C1 segment of cervical spinal cord (tissue), 14 donors: ENCODE results near the gene ARFGAP1.

Experiments used
- DNase-seq, 14 donors: peaks; one replicate each; lab custom pipeline; 2025; lab: John Stamatoyannopoulos, UW

ARFGAP1 gene

DNA sequence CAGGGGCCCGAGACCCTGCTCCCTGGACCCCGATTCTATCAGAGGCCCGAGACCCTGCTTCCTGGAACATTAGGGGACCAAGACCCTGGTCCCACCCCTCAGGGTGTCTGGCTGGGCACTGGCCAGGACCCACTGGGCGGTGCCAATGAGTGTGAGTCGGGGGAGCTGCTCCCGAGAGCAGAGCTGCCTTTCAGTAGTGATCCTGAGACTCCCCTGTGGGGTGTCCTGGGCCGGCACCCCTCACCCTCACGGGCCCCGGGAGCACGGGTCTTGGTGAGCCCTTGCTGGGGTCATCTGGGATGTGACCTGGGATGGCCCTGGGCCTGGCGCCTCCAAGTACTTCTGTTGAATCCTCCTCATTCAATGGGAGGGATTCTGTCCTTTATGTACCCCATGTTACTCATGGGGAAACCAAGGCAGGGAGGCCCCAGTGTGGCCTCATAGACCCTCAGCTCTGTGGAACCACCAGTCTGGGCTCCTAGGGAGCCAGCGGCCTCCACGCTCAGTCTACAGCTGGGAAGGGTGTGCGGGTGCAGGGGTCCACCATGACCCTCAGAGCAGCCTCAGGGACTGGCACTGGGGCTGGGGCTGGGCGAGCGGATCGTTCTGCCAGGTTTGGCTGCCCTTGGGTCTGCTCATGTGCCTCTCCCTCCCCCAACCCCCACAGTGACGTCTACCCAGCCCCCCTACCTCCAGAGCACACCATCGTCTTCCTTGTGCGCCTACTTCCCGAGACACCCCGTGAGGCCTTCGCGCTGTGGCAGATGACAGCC, 46.0 kb downstream of the ARFGAP1 start:
- no peak for DNase-seq

DNA sequence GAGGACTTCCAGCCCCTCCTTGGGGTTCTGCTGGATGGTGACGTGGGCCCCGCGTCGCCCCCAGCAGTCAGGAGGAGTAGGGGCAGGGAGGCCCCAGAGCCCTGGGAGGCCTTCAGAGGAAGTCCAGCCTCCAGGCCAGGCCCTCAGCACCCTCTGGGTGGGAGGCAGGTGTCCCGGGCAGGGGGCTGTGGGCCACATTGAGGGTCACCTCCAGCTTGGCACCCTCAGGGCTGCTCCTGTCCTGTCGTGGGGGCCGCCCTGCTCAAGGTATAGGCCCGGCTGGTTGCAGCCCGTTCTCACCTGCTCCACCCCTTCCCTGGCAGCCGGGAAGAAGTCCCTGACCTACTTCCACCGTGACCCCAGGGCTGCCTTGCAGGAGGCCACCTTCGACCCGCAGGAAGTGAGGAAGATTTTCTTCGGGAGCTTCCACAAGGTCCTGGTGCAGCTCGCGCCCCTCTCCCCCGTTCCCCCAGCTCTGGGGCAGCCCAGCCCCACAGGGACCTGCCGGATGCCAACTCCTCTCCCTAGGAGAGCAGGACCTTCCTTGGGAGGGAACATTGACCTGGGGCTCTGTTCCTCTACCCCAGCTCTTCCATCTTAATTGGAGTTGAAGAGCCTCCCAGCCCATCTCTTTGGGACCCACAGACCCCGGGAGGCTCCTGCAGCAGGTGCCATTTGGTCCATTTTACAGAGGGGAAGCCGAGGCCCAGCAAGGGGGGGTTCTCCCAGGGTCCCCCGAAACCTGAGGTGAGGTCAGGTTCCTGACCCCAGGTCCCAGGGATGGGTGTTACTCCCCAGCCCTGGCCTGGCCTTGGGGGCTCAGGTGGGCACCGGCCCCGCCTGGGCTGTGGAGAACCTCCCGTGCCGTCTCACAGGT, 46.8 kb downstream of the ARFGAP1 start:
- DNase-seq = no peak

DNA sequence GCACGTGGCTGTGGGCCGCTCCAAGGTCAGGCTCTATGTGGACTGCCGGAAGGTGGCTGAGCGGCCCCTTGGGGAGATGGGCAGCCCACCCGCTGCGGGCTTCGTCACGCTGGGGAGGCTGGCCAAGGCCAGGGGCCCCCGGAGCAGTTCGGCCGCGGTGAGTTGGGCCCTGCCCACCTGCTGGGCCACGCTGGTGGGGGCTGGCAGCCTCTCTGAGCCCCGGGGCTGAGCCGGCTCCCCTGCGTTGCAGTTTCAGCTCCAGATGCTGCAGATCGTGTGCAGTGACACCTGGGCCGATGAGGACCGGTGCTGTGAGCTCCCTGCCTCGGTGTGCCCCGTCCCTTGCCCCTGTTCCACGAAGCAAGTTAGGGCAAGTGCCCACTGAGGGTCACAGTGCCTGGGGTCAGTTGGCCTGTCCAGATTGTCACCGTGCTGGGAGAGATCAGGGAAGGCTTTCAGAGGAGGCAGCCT, 47.5 kb downstream of the ARFGAP1 start:
- no peak for DNase-seq

DNA sequence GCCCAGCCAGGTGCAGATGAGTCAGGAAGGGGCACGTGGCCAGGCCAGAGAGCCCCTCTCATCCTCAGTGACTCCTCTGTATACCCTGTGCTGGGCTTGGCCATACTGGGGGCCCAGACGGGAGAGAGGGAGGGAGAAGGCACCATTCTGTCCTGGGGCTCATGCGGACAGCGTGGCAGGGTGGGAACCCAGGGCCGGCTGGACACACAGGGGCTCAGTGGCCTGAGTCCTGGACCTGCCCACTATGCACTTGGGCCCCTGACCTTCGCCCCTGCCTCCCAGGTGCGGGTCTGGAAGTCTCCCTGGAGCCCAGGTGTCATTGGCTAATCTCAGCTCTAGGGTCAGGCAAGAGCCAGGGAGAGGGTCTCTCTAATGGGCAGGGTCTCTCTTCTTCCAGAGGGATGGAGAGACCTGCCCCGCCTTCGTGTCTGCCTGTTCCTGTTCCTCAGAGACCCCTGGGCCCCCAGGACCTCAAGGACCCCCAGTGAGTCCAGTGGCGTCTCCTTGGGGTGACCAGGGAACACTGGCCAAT, 48.1 kb downstream of the ARFGAP1 start:
- DNase-seq = no peak

DNA sequence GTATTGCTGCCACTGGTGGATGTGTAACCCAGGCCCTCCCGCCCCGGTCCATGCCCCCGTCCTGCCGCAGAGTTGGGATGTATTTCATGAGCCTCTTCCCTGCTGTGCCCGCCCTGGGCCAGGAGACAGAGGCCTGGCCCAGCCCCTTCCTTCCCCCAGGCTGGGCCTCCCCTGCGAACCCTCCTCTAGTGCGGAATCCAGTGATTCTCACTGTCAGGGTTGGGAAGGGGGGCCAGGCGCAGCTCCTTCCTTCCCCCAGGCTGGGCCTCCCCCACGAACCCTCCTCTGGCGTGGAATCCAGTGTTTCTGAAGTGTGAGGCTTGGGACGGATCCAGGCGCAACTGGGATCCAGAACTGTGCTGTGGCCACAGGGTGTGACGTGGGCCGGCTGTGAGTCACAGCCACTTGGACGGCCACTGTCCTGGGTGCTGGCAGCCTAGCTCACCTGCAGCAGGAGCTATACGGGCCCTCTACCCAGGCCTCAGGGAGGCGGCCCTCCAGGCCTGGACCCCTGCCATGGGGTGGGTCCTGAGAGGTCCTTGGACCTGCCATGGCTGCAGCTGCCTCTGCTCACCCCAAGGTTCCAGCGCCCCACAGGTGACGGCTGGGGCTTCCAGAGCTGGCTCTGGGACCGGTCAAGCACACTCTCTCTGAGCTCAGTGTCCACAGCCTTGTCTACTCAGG, 48.7 kb downstream of the ARFGAP1 start:
- no peak for DNase-seq

DNA sequence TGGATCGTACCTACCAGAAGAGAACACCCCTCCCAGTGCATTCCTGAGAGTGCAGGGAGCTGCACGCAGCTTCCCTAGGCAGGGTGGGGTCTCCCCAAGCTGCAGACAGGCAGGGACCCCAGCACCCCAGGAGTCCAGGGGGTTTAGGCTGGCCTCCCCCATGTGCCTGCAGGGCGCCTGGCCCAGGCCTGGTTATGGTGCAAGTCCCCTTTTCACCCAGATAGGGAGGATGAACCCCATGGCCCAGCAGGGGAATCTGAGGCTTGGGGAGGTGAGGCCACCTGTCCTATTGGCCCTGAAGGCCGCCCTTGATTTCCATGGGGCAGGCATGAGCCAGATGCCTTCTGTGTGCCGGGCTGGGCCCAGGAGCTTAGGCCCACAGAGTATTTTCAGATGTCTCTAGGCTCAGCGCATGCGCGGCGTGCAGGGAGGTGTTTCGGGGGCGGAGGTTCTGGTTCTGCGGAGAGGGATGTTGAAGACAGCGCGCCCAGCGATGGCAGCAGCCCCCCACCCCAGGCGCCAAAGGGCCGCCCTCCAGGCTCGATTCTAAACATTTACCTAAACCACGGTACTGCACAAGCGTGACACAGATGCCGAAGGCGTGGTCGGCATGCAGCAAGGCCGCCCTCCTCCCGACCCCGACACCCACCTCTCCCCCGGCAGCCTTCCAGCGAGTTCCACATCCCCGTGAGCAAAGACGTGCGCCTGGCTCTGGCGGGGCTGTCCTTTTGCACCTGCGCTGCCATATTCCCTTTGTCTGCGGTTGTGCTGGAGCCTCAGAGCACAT, 49.7 kb downstream of the ARFGAP1 start:
- no peak for DNase-seq

DNA sequence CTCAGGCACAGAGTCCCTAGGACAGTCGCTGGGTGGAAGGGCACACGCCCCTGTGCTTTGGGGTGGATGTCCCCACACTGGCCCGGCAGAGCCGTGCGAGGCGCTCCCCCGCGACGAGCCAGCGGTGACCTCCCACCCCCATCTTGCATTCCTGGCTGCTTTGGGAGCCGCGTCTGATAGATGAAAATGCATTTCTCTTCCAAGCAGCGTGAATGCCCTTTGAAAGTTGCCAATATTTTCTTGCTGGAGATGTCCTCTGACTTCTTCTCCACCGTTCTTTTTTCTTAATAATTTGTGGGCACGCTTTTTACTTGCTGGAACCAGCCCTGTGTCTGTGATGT, 50.3 kb downstream of the ARFGAP1 start:
- DNase-seq = no peak

DNA sequence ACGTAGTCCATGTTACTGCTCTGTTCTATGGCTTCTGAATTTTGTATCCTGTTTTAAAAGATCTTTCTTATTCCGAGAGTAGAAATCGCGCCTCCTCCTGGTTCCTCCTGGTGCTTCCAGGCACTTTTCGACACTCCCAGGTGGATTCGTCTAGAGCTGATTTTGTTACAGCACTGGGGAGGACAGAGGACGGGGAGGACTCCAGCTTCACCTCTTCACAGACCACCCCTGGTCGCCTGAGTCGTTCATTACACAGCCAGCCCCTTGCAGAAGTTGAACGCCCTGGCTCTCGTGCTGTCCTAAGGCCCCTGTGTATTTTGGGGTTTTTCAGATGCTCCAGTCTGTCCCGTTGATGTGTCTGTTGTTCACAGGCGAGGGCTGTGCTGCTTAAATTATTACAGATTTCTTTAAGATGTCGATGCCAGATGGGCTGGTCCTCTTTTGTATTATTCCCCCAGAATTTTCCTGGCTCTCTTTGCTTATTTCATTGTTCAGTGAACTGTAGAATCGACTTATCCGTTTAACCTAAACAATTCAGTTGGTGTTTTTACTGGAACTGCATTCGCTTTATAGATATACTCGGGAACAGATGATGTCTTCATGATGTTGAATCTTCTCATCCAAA, 50.9 kb downstream of the ARFGAP1 start:
- DNase-seq = no peak

DNA sequence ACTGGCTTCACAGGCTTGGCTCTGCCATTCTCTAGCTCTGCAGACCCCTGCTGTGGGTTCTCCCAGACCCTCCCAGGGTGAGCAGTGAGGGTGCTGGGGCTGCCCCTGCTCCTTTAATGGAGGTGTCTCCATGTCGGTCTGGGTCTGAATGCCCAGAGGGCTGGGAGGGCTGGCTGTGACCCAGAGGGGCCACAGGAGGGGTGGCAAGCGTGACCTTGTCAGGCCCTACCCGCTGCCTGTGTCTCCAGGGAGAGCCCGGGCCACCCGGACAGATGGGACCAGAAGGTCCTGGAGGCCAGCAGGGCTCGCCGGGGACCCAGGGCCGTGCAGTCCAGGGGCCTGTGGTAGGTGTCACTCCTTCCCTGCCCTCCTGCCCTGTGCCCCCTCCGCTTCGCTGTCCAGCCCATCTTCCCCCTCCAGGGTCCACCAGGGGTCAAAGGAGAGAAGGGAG, 52.4 kb downstream of the ARFGAP1 start:
- no peak for DNase-seq

DNA sequence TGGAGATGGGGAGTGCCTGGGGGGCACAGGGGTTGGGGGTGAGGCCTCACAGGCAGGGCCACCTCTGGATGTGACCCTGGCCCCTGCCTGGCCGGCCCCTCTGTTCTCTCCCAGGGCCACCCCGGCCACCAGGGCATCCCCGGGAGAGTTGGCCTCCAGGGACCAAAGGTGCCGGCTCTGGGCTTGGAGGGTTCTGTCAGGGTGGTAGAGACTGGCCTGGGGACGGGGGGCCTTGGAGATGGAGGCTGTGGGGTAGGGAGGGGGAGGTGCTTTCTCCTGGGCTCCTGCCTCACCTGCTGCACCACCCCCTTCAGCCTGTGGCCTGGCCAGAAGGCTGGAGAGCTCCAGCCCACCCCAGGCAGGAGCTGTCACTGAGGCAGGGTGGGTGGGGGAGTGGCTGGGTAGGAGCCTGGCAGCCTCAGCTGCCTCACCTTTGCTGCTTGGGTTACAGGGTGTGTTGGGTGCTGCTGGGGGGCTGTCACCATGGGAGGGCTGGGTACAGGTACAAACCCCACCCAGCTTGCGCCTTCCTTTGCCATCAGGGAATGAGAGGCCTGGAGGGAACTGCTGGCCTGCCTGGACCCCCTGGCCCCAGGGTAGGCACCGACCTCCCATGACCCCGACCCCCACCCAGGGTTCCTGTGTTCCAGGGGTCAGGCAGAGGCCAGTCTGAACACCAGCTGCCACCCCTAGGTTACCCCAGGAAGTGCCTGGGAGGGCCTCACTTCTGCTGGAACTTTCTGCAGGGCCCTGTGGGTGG, 53.1 kb downstream of the ARFGAP1 start:
- no peak for DNase-seq

DNA sequence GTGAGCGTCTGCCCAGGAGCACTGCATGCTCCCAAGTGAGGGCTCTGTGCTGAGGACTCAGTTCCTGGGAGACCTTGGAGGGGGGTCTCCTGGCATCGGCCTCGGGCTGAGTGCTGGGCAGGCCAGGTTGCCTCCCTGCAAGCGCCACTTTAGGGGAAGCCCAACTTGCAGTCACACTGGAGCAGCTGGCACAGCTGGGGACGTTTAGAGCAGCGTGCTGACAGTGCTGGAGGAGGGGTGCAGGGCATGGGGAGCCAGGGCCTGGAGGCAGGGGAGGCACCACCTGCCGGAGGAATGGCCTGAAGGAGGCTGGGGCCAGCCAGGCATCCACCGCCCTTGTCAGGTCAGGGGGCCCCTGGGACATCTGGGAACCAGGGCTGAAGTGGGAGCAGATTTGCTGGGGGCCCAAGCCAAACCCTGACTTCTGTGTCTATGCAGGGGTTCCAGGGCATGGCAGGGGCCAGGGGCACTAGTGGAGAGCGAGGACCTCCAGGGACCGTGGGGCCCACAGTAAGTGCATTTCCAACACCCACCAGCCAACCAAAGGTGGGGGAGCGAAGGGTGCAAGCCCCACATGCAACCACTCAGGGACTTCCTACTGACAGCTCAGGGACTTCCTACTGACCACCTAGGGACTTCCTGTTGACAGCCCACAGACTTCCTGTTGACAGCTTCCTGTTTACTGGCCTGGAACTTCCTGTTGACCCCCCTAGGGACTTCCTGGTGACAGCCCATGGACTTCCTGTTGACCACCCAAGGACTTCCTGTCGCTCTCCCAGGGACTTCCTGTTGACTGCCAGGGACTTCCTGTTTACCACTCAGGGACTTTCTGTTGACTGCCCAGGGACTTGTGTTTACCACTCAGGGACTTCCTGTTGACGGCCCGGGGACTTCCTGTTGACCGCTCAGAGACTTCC, 54.0 kb downstream of the ARFGAP1 start:
- no peak for DNase-seq

DNA sequence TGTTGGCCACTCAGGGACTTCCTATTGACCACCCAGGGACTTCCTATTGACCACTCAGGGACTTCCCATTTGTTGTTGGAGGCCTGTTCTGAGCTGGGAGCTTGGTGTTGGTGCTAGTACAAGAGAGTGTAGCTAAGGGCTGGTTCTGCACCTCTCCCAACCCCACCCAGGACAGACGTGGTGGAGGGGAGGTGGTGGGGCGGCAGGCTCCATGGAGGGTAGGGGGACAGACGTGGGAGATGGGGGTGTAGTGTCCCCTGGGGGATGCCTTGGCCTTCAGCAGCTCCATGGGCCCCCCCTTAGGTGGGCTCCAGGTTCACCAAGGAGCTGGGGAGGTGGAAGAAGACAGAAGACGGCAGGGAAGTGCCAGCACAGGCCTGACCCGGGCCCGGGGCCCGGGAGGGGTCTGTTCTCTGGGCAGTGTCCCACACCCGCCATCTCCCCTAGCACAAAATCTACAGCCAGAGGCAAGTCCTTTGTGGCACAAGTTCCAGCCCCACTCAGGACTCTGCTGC, 54.7 kb downstream of the ARFGAP1 start:
- DNase-seq = no peak

DNA sequence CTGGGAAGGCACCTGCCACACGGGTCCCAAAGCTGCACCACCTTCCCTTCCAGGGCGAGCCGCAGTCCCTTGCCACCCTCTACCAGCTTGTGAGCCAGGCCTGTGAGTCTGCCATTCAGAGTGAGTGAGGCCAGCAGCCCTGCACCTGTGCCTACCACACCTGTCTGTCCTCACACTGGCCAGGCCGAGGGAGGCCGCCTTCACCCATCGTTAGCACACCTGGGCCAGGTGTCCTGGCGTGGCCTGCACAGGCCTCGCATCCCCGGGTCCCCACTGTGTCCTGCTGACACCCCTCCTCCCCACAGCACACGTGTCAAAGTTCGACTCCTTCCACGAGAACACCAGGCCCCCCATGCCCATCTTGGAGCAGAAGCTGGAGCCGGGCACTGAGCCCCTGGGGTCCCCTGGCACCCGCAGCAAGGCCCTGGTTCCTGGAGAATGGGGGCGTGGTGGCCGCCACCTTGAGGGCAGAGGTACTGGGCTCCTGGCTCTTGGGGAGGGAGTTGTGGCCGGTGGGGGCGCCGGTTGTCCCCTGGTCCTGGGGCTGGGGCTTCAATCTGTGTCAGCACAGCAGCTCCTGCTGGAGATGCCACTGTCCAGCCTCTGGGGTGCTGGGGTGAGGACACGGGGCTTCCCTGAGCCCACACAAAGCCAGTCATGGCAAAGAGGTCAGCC, 55.5 kb downstream of the ARFGAP1 start:
- no peak for DNase-seq

DNA sequence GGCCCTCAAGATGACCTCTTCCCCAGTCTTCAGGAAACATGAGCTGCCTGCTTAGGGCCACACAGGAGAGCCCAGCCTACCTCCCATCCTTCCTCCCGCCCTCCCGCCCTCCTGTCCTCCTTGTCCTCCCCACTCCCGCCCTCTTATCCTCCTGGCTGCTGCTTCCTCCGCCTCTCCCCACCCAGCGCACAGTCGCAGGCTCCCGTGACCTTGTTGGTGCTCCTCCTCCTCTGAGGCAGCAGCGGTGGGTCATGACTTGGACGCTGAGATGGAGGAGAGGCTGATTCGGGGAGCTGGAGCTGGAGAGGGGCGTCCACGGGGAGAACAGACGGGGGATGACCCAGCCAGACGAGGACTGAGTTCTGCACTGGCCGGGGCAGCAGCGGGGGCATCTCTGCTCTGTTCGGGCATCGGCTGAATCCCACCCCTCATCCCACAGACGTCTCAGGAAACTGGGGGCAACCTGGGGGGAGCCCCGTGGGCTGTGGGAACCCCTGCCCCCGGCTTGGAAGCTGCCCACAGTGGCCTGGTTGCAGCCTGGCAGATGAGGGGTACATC, 56.2 kb downstream of the ARFGAP1 start:
- no peak for DNase-seq

DNA sequence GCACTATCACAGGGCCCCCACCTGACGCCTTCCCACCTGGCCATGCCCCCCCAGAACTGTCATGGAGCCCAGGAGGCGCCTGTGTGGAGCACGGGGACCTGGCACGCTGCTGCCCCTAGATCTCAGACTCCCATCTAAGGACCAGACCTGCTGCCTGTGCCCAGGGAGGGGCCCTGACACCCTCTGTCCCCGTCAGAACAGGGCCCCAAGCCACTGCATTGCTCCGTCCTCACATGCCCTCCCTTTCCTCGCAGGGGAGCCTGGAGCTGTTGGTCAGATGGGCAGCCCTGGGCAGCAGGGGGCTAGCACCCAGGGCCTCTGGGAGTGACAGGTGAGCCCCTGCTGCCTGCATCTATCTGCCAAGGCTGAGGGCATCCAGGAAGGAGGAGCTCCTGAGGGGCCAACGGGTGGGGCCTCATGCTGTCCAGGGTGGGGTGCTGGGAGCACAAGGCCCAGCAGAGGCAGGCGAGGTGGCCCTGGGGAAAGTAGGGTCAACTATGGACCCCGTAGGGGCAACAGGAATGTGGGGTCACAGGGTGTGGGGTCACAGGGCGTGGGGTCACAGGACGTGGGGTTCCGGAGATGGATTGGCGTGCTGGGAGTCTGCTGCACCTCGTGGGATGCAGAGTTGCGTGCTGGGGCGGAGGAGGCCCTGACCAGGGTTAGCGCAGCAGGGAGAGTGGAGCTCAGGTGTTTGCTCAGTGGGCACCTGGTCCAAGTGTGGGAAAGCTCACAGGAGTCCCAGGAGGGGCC, 56.9 kb downstream of the ARFGAP1 start:
- no peak for DNase-seq

DNA sequence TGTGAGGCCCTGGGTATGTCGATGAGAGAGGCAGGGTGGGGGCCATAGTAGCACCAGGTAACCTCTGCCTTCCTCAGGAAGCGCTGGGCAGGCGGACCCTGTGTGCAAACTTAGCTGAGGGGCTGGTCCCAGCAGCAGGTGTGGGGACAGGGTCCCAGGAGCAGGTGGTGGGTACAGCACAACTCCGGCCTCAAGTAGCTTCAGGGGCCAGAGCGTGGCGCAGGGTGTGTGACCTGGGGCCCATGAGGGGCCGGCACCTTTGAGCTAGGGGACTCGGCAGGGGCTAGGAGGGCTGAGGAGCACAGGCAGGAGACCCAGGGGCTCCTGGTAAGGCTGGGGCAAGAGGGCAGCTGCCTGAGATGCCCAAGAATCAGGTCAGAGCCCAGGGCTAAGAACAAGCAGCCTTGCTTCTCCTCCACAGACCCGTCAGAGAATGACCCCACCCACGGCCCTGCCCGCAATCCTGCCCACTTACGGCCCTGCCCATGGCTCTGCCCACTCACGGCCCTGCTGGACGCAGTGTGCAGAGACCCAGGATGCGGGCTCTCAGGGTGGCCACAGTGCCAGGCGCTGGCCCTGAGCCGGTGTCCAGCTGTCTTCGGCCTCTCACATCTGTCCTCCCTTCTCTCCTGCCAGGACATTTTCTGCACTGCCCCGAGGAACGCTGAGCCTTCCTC, 57.6 kb downstream of the ARFGAP1 start:
- DNase-seq = no peak
